HCT116 (cell line): ENCODE results near the gene NOL11.

Experiments used
- ATF3 ChIP-seq: IDR thresholded peaks from 2 replicates; pipeline ENCODE4 v1.6.1; 2012
- CTCF ChIP-seq, 3 experiments: fragments of 200-600 bp in 1 of 3; sonication (generic) in 1 of 3; IDR thresholded peaks in 2 of 3; conservative IDR thresholded peaks in 1 of 3; 2 replicates each; pipeline ENCODE4 v1.5.1; 2012 to 2017; ENCODE audit warnings: low read depth in 2 of 3, low read length in 2 of 3, antibody characterized with exemption in 1 of 3, borderline replicate concordance in 1 of 3, control low read depth in 1 of 3, mild to moderate bottlenecking in 1 of 3, mixed read lengths in 1 of 3, mixed run types in 1 of 3, moderate library complexity in 1 of 3; ENCODE audit not compliant: insufficient read depth in 1 of 3
- EZH2 ChIP-seq: fragments of 200-600 bp; sonication (generic); IDR thresholded peaks from 2 replicates; pipeline ENCODE4 v1.6.1; 2017; ENCODE audit warnings: antibody characterized with exemption, mixed run types
- JUND ChIP-seq: IDR thresholded peaks from 2 replicates; pipeline ENCODE4 v1.6.1; 2012
- POLR2A ChIP-seq: IDR thresholded peaks from 2 replicates; pipeline ENCODE4 v1.7.0; 2011; ENCODE audit warnings: borderline replicate concordance; ENCODE audit not compliant: insufficient read depth, insufficient read length; ENCODE audit errors: extremely low read depth
- POLR2AphosphoS5 ChIP-seq: IDR thresholded peaks from 2 replicates; pipeline ENCODE4 v1.6.1; 2011; ENCODE audit warnings: mild to moderate bottlenecking, low read depth, low read length, moderate library complexity
- RAD21 ChIP-seq: IDR thresholded peaks from 2 replicates; pipeline ENCODE4 v1.6.1; 2012; ENCODE audit warnings: low read depth, mild to moderate bottlenecking
- REST ChIP-seq: IDR thresholded peaks from 2 replicates; pipeline ENCODE4 v1.6.1; 2012; ENCODE audit warnings: low read depth
- SIN3A ChIP-seq: IDR thresholded peaks from 2 replicates; pipeline ENCODE4 v1.6.1; 2012; ENCODE audit warnings: low read depth
- SRF ChIP-seq: IDR thresholded peaks from 2 replicates; pipeline ENCODE4 v1.6.1; 2012; ENCODE audit warnings: low read depth
- TCF7L2 ChIP-seq: IDR thresholded peaks from 2 replicates; pipeline ENCODE4 v1.7.0; 2011; ENCODE audit warnings: borderline replicate concordance, inconsistent platforms; ENCODE audit not compliant: insufficient read depth, insufficient read length; ENCODE audit errors: extremely low read depth
- YY1 ChIP-seq: IDR thresholded peaks from 2 replicates; pipeline ENCODE4 v1.6.1; 2011; ENCODE audit warnings: low read length, low read depth, moderate library complexity, mild to moderate bottlenecking; ENCODE audit not compliant: insufficient replicate concordance; ENCODE audit errors: extremely low read depth

GRCh38 chr17:67672592-67673335 lies 45.0 kb upstream of the NOL11 start:
- no peak for TF ChIP-seq CTCF (IDR thresholded peaks at IDR 0.05 in 2 of 3, conservative IDR thresholded peaks at IDR 0.05 in 1 of 3; ENCODE audit: borderline replicate concordance in 1 of 3, insufficient read depth in 1 of 3, low read depth in 2 of 3, low read length in 2 of 3)
- TF ChIP-seq YY1: no peak
- no peak for TF ChIP-seq POLR2A
- no peak for TF ChIP-seq EZH2
- no peak for TF ChIP-seq JUND
- TF ChIP-seq REST: no peak
- TF ChIP-seq SRF: no peak
- no peak for TF ChIP-seq SIN3A
- TF ChIP-seq POLR2AphosphoS5: no peak
- no peak for TF ChIP-seq RAD21
- TF ChIP-seq TCF7L2: no peak
- no peak for TF ChIP-seq ATF3
